B cell (primary cell): ENCODE data around the gene SLC16A1. TPM values are rescaled to one million over a fixed set of nuclear protein-coding genes. Genes with fewer than 3 reads are reported as not detected.

Experiments
- ATAC-seq: fragments of 200-7000 bp; cut with Tn5 transposase; one replicate; pipeline ENCODE4 v1.10.0; 2021; ENCODE audit warnings: low read depth, mild to moderate bottlenecking, moderate number of reproducible peaks, moderate library complexity
- CTCF ChIA-PET: fragments of 350-600 bp; sonication (Branson Sonifier 250); formaldehyde crosslinking; loops from one replicate; lab custom pipeline; 2021; ENCODE audit warnings: antibody characterized with exemption, inconsistent platforms; lab: Charles Lee
- POLR2A ChIA-PET: fragments of 350-600 bp; sonication (Branson Sonifier 250); formaldehyde crosslinking; loops from one replicate; lab custom pipeline; 2021; ENCODE audit warnings: antibody characterized with exemption; lab: Charles Lee
- DNase-seq: peaks from one replicate; pipeline ENCODE4 v3.0.0; 2013
- H2AFZ ChIP-seq: 2 replicates; pipeline ENCODE4 v1.6.1; 2012; ENCODE audit warnings: mild to moderate bottlenecking, low read depth, low read length; ENCODE audit not compliant: insufficient read depth, poor library complexity, severe bottlenecking
- H3K27ac ChIP-seq, 2 donors: 1 replicate in 1 of 2; 2 replicates in 1 of 2; pipeline ENCODE4 v1.5.1; 2012 to 2013; ENCODE audit warnings: low read length in 2 of 2, mild to moderate bottlenecking in 2 of 2, moderate library complexity in 1 of 2
- H3K27me3 ChIP-seq, 4 experiments: fragments of 200-600 bp in 1 of 4; sonication (generic) in 1 of 4; replicated peaks in 1 of 4; 1 replicate in 2 of 4; 2 replicates in 2 of 4; pipeline versions ENCODE4 v1.6.1 to v1.7.0; 2013 to 2016; ENCODE audit warnings: low read length in 3 of 4, mild to moderate bottlenecking in 2 of 4, mixed read lengths in 1 of 4, moderate library complexity in 1 of 4; ENCODE audit not compliant: insufficient read depth in 4 of 4, control insufficient read depth in 3 of 4; ENCODE audit errors: control extremely low read depth in 1 of 4
- H3K36me3 ChIP-seq, 2 experiments: replicated peaks in 1 of 2; 1 replicate in 1 of 2; 2 replicates in 1 of 2; pipeline versions ENCODE4 v1.6.1 to v1.7.1; 2013; ENCODE audit warnings: low read length in 1 of 2; ENCODE audit not compliant: insufficient read depth in 2 of 2, control insufficient read depth in 1 of 2; ENCODE audit errors: control extremely low read depth in 1 of 2, extremely low read depth in 1 of 2
- H3K4me1 ChIP-seq, 2 donors: fragments of 200-600 bp in 1 of 2; sonication (generic) in 1 of 2; 1 replicate in 1 of 2; 2 replicates in 1 of 2; pipeline versions ENCODE4 v1.5.1 to v1.6.1; 2013 to 2017; ENCODE audit warnings: low read length in 2 of 2; ENCODE audit not compliant: control insufficient read depth in 2 of 2, insufficient read depth in 2 of 2
- H3K4me2 ChIP-seq: replicated peaks from 2 replicates; pipeline ENCODE3; 2012; ENCODE audit warnings: mild to moderate bottlenecking, low read depth, low read length; ENCODE audit not compliant: poor library complexity, severe bottlenecking
- H3K4me3 ChIP-seq, 5 experiments: fragments of 200-600 bp in 1 of 5; sonication (generic) in 1 of 5; 1 replicate in 3 of 5; 2 replicates in 2 of 5; pipeline versions ENCODE4 v1.5.1 to v1.7.0; 2011 to 2016; ENCODE audit warnings: low read length in 4 of 5, mild to moderate bottlenecking in 4 of 5, low read depth in 2 of 5, control low read depth in 1 of 5, moderate library complexity in 1 of 5; ENCODE audit not compliant: insufficient read depth in 1 of 5; ENCODE audit errors: control extremely low read depth in 1 of 5, extremely low read depth in 1 of 5
- H3K79me2 ChIP-seq: fragments of 200-600 bp; sonication (generic); one replicate; pipeline ENCODE4 v1.6.0; 2016; ENCODE audit warnings: low read length; ENCODE audit not compliant: control insufficient read depth, insufficient read depth
- H3K9ac ChIP-seq: fragments of 200-600 bp; sonication (generic); 2 replicates; pipeline ENCODE4 v1.6.1; 2017; ENCODE audit warnings: mild to moderate bottlenecking, low read length, moderate library complexity
- H3K9me3 ChIP-seq, 3 donors: one replicate each; pipeline versions ENCODE4 v1.6.1 to v1.7.1; 2013; ENCODE audit warnings: low read length in 2 of 3; ENCODE audit not compliant: control insufficient read depth in 2 of 3, insufficient read depth in 1 of 3; ENCODE audit errors: control extremely low read depth in 1 of 3
- H4K20me1 ChIP-seq: 2 replicates; pipeline ENCODE4 v1.6.0; 2012; ENCODE audit warnings: mild to moderate bottlenecking, low read length; ENCODE audit not compliant: insufficient read depth, control insufficient read depth, poor library complexity, severe bottlenecking
- H3K27ac Mint-ChIP-seq: one replicate; pipeline ENCODE4 v1.8.0; 2021; ENCODE audit warnings: mixed read lengths
- H3K27me3 Mint-ChIP-seq: one replicate; pipeline ENCODE4 v1.8.0; 2021; ENCODE audit warnings: mixed read lengths
- H3K4me1 Mint-ChIP-seq: one replicate; pipeline ENCODE4 v1.8.0; 2021; ENCODE audit warnings: mixed read lengths
- H3K4me3 Mint-ChIP-seq: one replicate; pipeline ENCODE4 v1.8.0; 2021; ENCODE audit warnings: mixed read lengths
- H3K9me3 Mint-ChIP-seq: one replicate; pipeline ENCODE4 v1.8.0; 2022; ENCODE audit warnings: mixed read lengths; ENCODE audit not compliant: insufficient read depth
- EZH2 ChIP-seq: IDR thresholded peaks from 2 replicates; pipeline ENCODE4 v1.6.1; 2012; ENCODE audit warnings: borderline replicate concordance, low read depth, mild to moderate bottlenecking, moderate library complexity, low read length; ENCODE audit not compliant: insufficient read depth, poor library complexity, severe bottlenecking
- whole genome bisulfite sequencing: methylation state at CpG from one replicate; pipeline ENCODE4 v1.1.5; 2013; ENCODE audit warnings: missing lambda C conversion rate; ENCODE audit not compliant: insufficient coverage; 5-methylcytosine and 5-hydroxymethylcytosine counted together
- intact Hi-C: fragments of 100-400 bp; cut with micrococcal nuclease; formaldehyde crosslinking; loops from one replicate; pipeline ENCODE4 v1.10.0; 2022
- polyA plus RNA-seq: library from polyadenylated mRNA; depleted of rRNA; stranded (reverse); fragments of >200 nt; gene quantifications from 2 replicates; pipeline ENCODE4 v1.2.3, GENCODE V29; 2012
- total RNA-seq, 2 donors: library from RNA; stranded (reverse); fragments of 120-200 nt in 1 of 2; gene quantifications; 1 replicate in 1 of 2; 2 replicates in 1 of 2; pipeline versions ENCODE4 v1.2.3 to v1.2.4, GENCODE V29; 2013 to 2022
- TF ChIP-seq, protein P1 (sequence below): fragments of 200-600 bp; IDR thresholded peaks from one replicate; pipeline ENCODE4 v1.8.0; 2022; ENCODE audit warnings: antibody characterized with exemption, mild to moderate bottlenecking

The SLC16A1 gene
- total and polyA plus RNA-seq, 2 donors (not counting 1 experiment from before 2014, with no cell fraction given): 2.1 to 13.0 TPM

DNA sequence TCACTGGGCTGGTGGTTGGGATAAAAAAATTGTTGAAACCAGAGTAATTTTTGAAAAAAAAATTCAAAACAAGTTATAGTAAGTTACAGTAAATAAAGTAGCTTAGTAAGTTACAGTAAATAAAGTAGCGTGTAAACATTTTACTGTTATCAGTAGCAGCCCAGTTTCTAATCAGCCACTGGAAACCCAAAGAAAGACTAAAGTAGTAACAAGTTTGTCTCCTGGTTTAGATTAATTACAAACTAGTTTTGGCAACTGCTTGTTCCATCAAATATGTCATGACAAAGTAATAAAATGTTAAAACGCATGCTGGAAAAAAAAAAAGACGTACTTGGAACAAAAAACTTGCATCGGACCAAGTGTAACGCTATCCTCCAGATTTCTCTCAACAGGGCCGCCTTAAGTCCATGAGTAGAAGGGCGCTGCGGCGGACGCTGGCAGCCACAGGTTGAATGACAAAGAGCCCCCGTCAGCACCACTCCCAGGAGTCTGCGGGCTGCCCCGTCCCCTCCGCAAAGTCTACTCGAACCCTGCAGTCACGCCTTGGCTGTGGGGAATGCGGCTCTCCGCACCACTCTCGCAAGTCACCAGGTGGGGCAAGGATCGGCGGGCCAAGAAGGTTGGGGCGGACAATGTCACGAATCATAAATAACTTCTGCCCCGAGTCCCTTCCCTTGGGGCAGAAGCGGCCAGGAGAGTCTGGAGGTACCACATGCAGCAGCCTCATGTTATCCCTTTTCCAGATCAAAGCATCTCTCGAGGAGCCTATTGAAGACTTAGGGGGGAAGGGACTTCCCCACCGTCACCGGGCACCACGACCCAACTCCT is 837 bp downstream of the SLC16A1 start:
- Histone ChIP-seq H3K4me2 (peak overlapping the region; percentile 91), H3K9ac (peak overlapping the region; percentile 75), H2AFZ (peak overlapping the region; percentile 97), H3K9me3 (no peaks in the 10 kb centered on the region), H3K27ac (peak overlapping the region; percentile 76 to 88), H4K20me1 (no peaks in the 10 kb centered on the region), H3K79me2 (peaks cover 34% of the 10 kb centered on the region), H3K4me1 (peaks cover 26 to 30% of the 10 kb centered on the region in 2 donors), H3K27me3 (no peaks in the 10 kb centered on the region), H3K36me3 (no peaks in the 10 kb centered on the region), H3K4me3 (peak overlapping the region; percentile 40 to 97 (median 88))
- intact Hi-C loops: loop anchor here (1.0 to 10.0 kb wide), 7 partner anchors 74 to 1760 kb away; partner anchors contain the start of genes CAPZA1, NRAS, PHTF1 and RAP1A
- CTCF ChIA-PET: interaction anchor here (1.1 to 1.9 kb wide), 7 partner anchors 10 to 240 kb away, joined by 3 to 12 read pairs (median 5); partner anchors contain the start of genes LRIG2 and PPM1J
- no peaks in the 10 kb centered on the region for H3K9me3 Mint-ChIP-seq
- no peaks in the 10 kb centered on the region for H3K27me3 Mint-ChIP-seq
- no peak for TF ChIP-seq EZH2
- TF ChIP-seq, protein P1, sequence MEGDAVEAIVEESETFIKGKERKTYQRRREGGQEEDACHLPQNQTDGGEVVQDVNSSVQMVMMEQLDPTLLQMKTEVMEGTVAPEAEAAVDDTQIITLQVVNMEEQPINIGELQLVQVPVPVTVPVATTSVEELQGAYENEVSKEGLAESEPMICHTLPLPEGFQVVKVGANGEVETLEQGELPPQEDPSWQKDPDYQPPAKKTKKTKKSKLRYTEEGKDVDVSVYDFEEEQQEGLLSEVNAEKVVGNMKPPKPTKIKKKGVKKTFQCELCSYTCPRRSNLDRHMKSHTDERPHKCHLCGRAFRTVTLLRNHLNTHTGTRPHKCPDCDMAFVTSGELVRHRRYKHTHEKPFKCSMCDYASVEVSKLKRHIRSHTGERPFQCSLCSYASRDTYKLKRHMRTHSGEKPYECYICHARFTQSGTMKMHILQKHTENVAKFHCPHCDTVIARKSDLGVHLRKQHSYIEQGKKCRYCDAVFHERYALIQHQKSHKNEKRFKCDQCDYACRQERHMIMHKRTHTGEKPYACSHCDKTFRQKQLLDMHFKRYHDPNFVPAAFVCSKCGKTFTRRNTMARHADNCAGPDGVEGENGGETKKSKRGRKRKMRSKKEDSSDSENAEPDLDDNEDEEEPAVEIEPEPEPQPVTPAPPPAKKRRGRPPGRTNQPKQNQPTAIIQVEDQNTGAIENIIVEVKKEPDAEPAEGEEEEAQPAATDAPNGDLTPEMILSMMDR: no peak
- H3K4me1 Mint-ChIP-seq: peaks cover 40% of the 10 kb centered on the region
- whole genome bisulfite sequencing: under 1% methylated on average over 27 of the region's 29 CpGs
- ATAC-seq (peak; percentile 4), DNase-seq (no peak)
- H3K27ac Mint-ChIP-seq: peak overlapping the region; percentile 99
- POLR2A ChIA-PET: no interaction called here
- H3K4me3 Mint-ChIP-seq: peak overlapping the region; percentile 99
